Measurements from ENCODE around the gene ARSB.

Gene ARSB

DNA sequence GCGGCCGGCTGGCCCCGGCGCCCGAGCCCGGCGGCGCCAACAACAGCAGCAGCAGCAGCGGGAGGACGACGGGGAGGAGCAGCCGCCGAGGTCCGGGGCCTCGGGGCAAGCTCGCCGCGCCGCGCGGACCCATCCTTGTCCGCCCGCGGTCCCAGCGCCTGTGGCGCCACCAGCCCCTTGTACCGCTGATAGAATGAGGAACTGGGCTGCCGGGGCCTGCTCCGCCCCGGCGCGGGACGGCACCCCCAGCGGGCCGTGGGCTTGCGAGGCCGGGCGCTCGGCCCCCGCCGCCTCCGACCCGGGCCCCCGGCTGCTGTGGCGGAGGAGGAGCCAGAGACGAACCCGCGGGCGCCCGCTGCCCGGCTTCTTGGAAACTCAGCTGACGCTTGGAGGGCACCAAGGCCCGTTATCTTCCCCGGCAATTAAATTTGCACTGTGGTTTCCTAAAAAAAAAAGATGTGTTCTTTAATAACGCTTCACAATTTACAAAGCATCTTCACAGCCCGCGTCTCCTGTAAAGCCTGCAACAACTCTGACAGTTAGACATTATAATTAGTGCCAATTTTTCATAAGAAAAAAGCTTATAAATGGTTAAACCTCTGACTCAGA lies at the start of gene ARSB:
Gene ARSB, minus strand, starts transcription at position 195 of the 609 bp plus-strand sequence. Its CDS starts 62 bp downstream, at position 133.
- peak; percentile 62 to 68 for DNase-seq

DNA sequence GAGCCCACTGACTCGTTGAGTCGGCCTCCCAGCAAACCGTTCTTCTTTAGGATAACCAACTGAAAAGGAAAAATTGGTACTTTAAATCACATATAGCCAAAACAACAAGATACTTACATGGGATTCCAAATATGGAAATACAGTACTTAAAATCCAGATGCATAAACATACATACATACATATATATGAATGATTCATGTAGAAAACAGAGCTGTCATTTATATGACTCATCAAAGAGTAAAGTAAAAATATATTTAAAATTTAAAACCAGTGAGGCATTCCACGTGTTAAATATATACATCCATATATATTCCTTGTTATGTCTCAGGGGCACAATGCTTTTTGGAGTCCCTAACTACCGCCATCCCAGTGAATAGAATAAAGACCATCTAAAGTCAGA lies 47.7 kb upstream of the ARSB start:
- no peak for DNase-seq

DNA sequence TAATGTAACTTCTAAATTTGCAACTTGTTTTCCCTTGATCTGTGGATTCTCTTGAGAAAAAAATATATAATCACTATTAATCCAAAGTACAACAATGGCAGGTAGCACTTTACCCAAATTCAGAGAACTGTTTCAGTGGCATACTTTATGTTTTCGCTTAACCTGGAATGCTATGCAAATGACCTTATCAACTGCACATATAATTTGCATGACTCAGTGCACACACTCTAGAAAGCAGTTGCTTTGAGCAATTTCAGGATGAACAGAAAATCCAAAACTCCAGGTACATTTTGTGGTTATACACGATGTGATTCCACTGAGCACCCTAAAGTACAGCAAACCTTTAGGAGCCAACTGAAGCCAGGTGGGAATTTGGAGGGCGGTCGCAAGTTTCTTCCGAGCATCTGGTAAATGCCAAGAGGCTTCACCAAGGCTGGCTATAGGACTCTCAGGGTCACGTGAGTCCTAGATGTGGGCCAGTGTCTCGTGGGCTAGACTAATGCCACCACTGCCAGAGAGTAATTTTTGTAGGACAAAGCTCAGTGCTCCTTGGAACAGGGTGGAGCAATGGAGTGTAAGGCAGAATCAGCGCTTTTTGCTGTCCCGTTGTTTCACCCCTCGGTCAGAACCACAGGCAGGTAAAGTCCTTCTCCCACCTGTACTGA lies 47.1 kb upstream of the ARSB start:
- DNase-seq = no peak

DNA sequence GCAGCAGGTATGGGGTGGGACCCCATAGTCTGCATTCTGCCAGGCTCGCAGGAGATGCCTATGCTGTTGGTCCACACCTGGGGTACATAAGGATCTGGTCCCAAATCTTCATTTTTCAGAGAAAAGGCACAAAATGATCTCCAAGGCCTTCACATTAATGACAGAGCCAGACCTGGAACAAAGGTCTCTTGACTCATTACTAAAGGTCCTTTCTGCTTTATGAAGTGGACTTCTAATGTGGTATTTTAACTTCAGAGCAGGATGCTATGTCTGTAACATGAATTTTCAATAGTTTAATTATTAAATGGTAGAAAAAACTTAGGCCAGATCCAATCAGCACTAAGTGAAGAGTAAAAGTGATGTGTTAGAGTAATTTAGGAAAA lies 46.4 kb upstream of the ARSB start:
- no peak for DNase-seq

DNA sequence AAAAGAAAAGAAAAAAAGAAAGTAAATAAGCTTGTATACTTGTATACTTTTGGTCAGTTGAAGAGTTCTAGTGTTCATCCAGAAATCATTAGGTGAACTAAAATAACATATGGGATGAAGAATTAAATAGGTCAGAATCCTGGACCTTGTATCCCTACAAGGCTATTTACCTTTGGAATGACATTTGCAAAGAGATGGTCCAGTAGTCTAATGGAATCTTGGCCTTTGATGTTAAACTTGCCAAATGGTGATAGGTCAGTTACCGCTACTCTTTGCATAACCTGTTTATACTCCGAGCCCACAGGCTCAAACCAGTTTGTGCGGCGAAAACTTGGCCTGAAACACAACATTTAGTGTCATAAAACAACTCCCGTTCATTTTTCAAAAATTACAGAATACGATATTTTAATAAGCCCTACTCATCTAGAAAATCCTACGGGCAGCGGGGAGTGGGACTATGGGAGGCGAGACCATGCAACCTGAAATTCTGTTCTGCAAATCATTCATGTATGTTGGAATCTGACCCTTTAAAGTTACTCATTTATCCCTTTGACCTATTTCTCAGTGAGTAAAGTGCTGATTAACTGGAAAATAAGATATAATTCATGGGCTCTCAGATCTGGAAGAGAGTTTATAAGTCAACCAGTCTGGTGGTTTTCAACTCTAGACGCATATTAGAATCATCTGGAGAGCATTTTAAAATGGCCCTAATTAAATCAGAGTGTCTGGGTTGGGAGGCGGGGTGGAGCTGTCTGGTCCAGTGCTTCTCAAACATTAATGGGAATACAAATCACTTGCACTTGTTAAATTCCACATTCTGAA lies 45.8 kb upstream of the ARSB start:
- DNase-seq = no peak

DNA sequence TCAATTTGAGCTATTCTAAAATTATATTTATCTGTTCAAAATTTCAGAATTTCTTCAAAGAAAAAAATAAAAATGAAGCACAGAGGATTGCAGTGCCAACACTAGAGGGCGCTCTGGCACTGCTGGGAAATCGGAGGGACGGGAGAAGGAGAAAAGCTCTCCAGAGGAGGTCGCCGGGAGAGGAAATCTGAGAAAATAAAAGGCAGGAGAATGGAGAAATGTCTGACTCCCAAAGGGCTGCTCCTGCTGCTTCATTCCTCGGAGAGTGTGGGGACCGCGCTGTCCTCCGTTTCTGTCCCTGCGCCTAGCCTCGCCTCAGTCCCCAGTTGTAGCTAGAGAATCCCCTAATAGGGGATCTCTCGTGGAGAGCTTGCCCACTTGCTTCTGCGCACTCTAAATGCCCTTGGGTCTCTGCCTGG lies 40.0 kb upstream of the ARSB start:
- peak; percentile 62 to 68 for DNase-seq

DNA sequence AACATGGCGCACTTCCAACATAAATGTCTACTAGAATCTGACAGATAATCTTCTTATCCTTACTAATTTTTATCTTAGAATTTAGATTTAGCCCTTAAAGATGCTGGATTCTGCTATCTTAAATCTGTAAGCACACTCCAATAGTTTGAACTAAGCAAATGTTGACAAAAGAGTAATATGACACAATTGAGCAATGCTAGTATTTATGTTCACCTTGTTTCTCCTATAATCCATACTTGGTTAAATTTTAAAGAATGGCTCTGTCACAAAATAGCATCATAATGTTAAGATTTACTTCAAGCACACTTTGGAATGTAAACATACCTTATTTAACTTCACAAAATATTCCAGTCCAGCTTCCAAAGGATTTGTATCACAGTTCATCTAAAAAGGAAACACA lies 38.8 kb upstream of the ARSB start:
- no peak for DNase-seq

DNA sequence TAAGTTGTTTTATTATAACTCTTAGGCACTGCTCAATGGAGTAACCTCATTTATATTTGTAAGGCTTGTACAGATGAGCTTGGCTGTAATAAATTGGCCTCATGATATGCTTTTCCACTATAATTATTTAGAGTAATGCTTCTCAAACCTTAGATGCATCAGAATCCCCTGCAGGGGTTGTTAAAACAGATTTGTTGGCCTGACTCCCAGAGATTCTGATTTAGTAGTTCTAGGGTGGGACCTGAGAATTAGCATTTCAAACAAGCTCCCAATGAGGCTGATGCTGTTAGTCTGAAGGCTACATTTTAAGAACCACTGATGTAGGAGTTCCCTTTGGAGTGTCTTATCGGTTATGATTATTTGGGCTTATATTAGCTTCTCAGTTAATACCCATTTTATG lies 38.2 kb upstream of the ARSB start:
- DNase-seq = no peak

DNA sequence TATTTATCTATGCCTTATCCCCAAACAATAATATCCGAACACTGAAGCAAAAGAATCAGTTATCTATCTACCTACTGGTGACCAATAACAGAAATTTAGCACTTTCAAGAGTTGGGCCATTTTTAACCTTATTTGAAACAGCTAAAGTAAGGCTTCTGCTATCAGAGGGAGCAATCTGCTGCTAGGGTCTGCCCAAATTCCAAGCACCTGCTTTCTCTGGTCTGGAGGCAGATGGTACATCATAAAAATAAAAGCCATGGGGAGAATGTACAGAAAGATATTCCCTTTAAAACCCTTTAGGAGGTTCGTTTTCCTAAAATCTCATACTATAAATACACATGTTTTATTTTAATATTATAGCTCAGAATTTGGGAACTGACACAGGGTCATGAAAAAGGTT lies 37.7 kb upstream of the ARSB start:
- DNase-seq = no peak

DNA sequence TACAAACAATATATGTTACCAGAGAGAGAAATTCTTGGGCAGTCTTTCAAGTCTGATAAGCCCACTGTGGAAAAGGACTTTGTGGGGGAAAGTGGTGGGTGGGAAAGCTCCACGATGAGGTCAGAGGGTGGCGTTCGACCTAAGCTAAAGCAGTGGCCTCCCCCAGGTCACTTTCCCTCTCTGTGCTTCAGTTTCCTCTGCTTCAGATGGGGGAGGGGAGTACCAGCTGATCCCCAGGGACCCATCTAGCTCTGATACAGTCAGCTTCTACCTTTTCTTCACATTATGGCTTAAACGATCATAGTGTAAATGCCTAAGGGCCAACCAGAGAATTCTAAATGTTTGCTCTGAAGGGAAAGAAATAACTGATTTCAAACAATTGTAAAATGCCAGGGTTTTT lies 36.6 kb upstream of the ARSB start:
- no peak for DNase-seq

DNA sequence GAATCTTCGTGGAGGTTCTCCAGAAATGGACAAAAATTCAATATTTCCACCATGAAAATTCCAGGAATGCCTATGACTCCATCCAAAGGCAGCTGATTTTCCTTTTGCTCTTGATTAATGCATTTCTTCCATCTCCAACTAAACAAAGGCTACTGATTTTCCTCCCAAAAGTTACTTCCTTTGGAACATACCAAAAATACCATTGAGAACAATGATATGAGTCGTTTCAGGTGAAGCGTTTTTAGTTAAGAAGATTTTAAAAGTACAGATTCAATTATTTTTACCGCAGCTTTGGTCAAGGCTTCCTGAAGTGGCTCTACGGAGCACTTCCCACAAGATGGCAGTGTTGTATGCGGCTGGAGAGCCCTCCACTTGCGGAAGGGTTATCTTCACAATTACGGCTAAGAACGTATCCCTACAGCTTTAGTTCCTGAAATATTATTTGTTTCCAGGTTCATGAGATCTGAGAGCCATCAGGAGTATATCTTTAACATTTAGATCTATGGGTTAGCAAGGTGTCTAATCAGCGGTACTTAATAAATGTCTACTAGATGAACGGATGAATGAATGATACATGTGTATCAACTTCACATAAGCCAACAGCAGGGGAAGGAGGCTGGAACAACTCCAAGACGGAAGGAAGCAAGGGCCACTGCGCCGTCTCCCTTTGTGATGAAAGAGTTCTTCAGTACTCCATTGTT lies 35.9 kb upstream of the ARSB start:
- peak; percentile 41 to 61 for DNase-seq

DNA sequence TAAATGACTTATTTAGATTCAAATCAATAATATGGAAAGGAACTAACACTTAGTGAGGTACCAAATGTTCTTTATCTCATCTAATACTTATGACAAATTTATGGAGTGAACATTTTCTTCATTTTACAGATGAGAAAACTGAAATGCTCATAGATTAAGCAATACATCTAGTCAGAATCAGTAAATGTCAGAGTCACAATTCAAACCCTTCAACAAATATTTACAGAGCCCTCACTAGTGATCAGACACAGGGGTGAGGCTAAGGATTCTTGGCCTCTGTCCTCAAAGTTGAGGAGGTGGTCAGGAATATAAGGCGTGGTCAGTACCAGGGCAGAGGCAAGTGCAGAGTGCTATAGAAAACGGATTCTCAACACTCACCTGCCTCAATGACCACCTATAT lies 29.5 kb upstream of the ARSB start:
- no peak for DNase-seq

DNA sequence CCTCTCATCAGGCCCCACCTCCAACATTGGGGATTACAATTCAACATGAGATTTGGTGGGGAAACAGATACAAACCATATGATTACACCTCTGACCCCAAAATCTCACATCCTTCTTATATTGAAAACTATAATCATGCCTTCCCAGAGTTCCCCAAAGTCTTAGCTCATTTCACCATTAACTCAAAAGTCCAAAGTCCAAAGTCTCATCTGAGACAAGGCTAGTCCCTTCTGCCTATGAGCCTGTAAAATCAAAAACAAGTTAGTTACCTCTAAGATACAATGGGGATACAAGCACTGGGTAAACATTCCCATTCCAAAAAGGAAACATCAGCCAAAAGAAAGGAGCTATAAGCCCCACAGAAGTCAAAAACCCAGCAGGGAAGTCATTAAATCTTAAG lies 26.8 kb upstream of the ARSB start:
- no peak for DNase-seq

DNA sequence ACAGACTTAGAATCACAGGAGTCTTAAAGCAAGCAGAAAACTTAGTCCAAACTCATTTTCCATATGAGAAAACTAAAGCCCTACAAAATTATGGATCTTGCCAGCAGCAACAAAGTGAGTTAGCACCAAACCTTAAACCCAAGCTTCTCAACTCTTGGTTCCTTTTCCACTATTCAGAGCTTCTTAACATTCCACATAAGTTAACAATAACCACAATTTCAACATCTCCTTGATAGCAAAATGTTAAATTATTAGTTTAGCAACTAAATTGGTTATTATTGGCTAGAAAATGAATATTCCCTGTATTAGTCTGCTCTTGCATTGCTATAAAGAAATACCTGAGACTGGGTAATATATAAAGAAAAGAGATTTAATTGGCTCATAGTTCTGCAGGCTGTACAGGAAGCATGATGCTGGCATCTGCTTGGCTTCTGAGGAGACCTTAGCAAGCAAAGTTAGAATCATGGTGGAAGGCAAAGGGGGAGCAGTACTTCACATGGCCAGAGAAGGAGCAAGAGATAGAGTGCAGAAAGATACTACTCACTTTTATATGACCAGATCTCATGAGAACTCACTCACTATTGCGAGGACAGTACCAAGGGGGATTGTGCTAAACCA lies 26.2 kb upstream of the ARSB start:
- no peak for DNase-seq

DNA sequence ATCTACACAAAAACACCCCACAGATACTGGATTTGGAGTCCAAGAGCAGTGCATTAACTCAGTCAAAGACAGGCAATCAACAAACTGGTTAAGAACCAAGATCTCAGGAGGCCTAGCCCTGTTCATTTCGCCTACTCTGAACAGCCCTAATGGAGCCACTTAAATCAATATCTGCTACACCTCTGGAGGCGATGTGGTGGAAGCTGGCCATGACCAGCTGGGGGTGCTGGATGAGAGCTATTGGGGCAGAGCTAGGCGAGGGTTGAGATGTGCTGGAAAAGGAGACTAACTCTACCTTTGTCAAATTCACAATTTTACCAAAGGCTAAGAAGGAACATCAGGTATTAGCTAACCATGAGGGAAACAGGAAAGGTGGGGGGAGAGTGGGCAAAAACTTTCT lies 23.3 kb upstream of the ARSB start:
- no peak for DNase-seq

DNA sequence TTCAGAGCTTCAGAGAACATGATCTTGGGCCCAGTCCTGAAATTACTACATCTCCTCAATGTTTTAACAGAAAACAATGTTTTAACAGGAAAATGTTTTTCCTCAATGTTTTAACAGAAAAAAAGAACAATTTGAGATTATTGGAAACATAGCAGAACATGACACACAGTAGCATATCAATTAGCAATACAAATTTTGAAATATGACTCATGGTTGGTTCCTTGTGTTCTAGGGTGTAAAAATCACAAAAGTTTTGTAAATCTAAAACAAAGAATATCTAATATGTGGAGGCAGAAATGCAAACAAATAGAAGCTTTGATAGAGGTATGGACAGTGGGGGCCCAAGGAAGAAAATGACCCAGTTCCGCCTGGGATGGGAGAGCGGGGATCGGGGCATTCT lies 22.8 kb upstream of the ARSB start:
- DNase-seq = no peak

DNA sequence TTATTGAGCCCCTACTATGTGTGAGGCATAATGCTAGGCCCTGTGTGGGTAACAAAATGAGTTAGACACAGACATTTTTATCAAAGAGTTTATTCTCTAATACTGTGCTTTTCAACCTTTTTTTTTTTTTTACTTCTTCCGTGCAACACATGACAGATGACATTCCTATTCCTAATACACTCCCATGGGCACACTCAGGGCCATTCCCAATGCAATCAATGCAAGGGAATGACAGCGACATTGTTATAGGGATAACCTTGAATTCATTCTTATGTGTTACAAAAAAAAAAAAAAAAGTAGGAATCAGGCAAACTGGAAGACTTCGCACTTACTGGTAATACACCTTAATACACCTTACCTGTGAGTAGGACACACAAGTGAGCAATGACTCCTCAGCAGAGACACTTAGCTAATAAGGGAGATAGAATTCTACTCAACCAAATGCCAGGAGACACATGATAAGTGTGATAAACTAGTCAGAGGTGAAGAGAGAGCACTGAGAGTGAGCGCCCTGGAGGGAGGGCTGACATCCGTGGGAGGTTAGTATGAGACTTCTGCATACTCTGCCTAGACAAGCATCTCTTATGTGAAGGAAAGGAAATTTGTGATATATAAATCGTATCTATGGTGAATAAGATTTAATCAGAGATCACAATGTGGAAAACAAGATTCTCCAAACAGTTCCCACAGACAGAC lies 21.0 kb upstream of the ARSB start:
- DNase-seq = no peak

DNA sequence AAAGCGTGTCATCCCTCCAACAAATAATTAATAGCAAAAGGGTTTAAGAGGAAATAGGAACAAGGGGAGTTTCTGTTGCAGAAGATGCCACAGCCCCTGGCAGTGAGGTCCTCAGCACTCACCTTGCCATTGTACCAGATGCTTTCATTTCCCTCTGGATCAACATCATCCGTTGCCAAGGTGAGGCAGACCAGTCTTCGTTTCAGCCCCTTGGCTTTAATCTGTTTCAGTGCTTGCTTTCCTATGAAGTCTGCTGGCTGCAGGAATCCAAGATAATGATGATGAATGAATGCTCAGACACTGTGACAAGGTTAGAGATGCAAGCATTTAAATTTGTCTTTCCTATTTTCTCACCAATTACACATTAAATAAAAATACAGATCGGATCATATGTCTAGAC lies 20.0 kb upstream of the ARSB start:
- no peak for DNase-seq

DNA sequence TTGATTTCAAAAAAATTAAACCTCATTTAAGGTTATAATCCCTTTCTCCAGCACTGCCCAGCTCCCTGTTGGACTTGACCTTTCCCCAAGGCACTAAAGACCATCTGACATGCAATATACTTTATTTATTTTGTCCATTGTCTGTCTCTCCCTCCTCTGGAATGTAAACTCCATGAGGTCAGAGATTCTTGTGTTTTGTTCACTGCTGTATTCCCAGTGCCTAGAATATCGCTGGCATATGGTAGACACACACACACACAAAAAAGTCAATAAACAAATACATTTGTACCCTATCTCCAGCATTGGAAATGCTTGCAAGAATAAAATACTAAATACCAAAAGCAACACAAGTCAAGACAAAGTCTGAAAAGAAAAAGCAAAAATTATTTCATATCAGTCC lies 17.3 kb upstream of the ARSB start:
- DNase-seq = no peak

DNA sequence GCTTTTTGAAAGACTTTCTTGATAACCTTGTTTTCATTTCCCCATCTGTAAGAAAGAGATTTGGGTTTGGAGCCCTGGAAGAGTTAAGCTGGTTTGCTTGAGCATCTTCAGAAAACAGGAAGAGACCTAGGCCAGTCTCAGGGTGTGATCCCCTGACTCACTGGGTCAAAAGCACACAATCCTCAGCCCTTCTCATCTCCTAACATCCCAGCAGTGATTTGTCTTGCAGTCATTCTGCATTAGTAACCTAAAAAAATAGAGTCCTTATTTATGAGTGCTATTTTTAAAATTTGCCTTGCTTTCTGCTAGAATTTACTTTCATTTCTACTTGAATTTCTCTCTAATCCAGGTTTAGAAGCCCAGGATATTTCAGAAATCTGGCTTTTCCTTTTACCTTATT lies 16.4 kb upstream of the ARSB start:
- no peak for DNase-seq

DNA sequence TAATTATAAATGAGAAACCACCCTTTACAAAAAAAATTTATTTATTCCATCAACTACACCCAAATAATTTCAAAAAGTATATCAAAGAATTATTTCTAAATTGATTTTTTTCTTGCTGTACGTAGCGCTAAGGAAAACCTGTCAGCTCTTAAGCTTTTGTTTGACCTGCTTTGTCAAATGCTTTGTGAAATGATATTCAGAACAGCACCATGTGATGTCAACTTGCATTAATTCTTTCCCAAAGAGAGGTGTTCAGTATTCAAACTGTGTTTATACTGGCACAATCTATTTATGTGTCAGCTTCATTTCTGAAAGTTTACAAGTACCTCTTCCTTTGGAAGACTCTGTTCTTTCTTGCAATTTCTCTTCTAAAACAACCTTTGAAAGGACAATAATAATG lies 12.0 kb upstream of the ARSB start:
- DNase-seq = no peak

DNA sequence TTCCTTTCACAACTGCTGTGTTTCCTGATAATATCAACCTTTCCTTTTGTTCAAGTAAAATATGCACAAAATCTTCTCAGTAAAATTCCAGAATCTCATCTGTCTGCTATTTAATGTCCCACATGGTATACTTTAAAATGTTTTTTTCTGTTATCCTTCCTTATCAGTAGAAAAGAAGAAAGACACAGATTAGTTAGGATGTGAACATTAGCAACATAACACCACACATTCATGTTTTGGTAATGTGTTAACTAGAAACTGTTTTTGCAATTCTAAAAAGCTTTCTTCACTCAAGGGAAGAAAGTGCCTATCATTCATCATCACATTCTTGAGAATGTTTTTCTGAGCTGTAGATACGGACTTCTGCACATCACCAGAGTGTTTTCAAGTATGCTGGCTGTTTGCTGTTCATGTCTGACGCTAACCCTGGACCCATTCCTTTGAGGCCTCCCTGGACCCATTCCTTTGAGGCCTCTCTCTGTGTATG lies 10.5 kb upstream of the ARSB start:
- no peak for DNase-seq
